NCI-H526 treated with DMSO at 0.1 percent for 48 hours (cell line): ENCODE data around the gene DCC.
"Not testable (repeated sequence)": the region's sequence is repeated elsewhere in the genome, so short reads cannot be mapped to it uniquely, and the experiment has no call there.

Source experiments
- DNase-seq: peaks from one replicate; lab custom pipeline; 2025; lab: John Stamatoyannopoulos, UW

Gene DCC

DNA sequence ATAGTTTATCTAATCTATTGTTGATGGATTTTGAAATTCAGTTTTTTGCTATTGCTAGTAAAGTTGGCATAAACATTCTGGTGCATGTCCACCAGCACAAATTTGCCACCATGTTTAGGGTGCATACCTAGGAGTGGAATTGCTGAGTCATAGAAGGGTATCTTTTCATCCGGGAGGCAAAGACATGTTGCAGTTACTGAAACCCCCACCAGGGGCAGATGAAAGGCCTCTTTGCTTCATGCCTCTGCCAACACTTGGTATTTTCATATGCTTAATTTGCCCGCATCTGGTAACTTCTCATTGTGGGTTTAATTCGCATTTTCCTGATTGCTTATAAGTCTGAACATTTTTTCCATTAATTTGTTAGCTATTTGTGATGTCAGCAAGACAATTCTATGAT, 8.2 kb downstream of the DCC start:
- no peak for DNase-seq

DNA sequence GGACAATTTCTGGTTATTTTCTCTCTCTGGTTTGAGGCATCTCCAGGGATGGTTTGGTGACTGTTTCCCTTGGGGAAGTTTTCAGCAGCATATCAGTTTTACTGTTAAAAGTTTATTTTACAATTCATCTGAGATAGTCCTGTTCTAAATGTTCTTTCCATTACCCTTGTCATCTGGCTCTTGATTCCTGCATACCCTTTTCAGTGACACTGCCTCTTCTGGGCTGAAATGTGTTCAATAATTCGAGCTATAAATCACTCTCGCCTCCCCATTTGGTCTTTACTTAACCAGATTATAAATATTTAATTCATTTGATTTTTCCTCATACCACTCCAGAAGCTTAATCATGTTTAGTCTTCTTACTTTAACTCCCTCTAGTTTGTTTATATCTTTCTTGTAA, 9.5 kb downstream of the DCC start:
- no peak for DNase-seq

DNA sequence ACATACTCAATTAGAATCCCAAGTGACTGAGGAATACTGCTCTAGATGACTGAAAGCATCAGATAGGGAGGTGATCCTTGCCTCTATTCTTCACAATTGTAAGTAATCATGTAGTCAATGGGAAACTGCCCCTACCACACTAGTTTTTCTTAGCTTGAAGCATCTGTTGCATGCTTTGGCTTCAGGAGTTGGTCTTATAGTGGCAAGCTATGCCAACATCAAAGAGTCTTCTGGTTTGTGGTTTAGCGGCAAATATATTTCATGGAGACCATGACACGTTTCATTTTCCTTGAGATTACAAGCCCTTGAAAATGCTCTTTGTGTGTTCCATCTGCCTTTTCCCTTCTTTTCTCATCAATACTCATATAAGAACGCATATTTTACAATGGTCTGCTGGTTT, 12.9 kb downstream of the DCC start:
- no peak for DNase-seq

DNA sequence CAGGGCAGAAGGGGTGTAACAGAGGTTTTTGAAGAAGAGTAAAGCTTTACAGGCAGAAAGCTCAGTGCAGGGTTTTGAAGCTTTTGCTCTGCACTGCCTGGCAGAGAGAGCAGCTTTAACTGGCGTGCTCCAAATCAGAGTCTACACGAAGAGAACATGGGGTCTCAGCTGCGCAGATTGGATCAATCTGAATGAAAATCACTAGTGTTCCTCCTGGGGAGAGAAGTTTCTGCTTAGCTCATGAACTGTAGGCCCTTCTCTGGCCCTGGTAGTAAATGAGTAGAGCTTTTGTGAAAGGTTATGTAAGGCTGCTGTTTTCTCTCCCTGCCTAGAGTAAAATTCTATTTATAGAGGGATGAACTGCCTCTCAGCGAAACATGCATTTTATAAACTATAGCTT, 13.6 kb downstream of the DCC start:
- no peak for DNase-seq

DNA sequence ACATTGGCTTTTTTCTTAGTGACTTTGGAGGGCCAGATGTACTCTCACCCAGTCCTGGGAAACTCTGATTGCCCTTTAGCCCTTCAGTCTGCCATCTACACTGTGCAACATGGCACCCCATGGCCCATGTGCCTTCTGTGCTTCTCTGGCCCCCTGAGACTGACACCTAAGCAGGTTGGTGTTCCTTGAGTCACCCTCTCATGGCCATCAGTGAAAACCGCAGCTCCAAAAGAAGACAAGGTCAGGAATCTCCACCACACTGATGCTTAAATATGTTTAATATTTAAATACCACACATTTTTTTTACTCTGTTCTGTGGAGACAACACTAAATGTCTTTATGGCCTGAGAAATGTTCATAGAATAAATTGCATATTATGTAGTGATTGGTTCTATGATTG, 23.9 kb downstream of the DCC start:
- no peak for DNase-seq

DNA sequence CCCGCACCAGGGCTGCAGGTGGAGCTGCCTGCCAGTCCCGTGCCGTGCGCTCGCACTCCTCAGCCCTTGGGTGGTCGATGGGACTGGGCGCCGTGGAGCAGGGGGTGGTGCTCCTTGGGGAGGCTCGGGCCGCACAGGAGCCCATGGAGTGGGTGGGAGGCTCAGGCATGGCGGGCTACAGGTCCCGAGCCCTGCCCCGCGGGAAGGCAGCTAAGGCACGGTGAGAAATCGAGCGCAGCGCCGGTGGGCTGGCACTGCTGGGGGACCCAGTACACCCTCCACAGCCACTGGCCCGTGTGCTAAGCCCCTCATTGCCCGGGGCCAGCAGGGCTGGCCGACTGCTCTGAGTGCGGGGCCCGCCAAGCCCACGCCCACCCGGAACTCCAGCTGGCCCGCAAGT, 26.9 kb downstream of the DCC start:
- not testable (repeated sequence) for DNase-seq

DNA sequence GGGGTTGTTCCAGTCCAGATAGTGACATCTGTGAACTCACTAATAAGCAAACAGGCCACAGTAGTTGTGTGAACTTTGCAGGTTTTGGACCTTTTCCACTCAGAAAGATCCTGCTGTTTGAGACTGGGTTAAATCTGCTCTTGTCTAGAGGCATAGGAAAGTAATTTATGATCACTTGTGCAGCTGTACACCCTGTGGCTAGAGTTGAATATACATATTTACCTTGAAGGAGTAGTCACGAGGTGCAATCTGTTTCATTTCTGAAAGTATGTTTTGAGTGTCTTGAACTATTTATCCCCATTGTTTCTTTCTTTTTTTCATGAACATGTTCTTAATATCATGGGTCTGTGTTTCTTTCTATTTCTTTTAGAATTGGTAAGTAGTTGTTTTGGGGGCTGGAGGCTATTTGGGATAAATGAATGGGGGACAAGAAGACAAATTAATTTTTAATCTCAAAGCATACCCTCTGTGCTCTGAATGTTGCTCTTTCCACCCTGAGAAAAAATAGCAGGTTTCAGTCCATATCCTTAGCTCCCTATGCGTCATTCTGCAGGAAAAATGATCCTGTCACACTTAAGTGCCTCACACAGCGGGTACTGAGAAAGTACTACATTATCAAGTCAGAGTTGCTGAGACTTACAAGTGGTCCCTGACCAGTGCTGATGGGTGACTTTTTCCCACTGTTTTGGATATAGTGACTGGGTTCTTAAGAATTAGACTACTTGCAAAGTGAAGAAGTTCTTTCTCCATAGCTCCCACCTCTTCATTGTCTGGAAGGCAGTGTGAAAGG, 28.2 kb downstream of the DCC start:
- DNase-seq, result no peak

DNA sequence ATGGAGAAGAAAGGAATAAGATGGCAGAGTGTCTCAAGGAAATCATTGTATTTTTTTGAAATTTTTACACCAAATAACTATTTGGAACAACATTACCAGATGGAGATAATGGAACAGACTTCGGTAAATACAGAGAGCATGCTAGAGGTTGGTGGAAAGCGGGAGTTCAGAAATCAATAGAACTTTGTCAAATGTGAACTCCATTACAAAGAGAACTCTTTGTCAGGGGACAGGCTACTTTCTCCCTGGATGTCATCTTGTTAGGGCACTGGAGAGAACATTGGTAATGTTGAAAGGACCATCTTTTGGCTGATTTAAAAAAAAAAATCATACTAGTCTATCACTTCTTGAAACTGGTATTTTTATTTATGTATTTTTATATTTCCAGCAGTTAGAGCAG, 30.8 kb downstream of the DCC start:
- no peak for DNase-seq

DNA sequence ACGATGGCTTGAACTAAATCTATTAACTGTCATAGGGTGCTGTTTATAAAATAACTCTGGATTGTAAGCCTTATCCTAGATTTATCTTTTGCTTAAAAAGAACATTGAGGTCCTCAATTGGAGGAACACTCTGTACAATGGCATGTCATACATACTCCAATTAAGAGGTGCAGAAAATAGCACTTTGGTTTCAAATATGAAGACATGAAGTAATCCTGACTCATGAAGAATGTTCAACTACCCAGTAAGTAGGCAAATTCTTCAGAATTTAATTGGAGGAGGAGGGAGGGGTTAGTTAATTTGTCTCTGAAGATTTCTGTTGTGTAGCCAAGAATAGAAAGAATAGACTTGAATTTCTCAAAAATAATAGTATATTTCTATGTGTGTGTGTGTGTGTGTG, 36.1 kb downstream of the DCC start:
- no peak for DNase-seq

DNA sequence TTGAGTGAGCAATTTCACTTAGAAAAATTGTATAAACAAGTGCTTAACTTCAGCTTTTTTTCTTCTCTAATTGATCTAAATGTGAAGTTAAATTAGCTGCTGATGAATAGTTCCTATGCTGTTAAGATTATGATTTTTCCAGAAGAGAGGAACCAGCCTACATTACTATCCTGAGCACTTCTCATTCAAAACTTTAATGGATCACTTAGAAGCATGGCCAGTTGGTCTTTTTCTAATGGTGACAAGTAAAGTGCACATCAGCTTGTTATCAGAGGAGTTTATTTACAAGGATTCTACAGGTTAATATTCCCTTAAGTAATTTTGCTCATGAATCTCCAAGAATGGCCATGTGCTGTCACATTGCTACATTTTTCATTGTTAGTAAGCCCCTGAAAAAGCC, 37.1 kb downstream of the DCC start:
- DNase-seq, result no peak

DNA sequence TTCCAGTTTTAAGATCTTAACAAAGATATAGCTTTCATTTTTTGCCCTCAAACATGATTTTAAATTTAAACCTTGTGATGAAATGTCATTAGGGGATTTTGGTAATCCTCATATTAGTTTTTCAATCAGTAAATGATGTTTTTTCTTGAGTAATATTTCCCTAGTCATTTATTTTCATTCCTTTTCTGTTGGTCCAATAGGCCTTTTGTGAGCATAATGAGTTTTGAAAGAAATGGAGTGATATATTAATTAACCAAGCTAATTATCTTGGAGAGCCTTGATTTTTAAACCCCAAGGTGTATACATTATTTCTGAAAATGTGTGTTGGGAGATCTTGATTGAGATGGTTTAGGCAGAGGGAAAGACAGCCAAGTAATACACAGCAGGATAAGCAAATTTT, 46.3 kb downstream of the DCC start:
- no peak for DNase-seq

DNA sequence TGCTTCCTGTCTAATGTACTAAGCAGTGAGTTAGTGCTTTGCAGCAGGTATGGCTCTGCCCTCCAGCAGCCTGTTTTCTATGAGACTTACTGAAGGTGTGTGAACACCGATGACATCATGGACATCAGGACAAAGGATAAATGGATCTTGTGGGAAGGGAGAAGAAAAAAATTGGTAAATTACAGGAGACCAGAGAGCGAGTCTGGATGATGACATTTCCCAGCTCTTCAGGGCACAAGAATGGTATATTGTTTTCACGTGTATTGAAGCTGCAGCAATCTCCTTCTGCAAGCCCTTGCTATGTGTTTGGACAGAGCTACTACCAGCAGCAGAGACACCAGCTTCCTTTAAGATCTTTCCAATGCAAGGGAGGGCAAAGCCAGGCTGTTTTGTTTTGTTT, 47.2 kb downstream of the DCC start:
- no peak for DNase-seq

DNA sequence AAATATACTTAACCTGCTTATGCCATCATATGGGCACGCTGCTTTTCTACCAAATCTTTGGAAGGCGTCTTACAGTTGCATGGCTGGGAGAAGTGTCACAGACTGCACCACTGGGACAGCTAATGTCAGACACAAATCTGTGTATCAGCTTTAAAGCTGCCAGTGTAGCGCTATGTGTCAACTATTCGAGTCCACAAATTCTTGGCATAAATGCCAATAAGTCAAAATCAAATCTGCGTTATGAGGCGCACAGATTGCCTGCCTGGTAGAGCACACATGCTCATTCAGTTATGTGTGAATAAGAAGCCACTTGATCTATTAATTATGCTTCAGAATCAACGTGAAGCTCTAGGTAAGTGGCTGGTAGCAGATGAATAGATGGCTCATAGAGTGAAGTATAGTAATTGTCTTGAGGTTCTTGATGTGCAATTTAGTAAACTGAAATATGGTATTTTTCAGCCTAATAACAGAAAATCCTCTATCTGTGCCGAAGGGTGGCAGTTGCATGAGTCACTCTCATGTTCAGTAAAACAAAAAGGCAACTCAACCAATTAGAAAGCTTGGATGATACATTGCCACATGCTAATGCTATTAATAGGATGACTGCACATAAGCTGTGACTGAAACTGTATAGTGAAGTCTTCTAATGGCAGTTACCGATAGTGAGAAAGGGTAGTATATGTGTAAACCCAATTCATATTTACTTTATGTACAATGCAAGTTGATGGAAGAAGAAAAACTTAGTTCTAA, 52.0 kb downstream of the DCC start:
- no peak for DNase-seq

DNA sequence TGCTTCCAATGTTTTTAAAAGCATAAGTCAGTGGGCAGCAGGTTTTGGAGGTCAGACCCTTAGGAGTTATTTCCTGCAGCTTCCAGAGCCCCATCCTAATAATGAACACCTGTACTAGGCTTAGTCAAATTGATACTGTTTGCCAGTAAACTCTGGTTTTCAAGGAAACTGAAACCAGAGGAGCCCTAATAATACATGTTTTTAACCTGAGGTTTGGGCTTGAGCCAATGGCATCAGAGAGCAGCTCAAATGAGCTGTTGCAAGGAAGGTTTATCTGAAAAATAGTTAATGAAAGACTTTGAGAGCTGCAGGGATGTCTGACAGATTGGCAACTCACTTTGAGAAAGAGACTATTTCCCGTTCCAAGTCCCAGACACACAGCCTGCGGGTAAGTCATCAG, 54.6 kb downstream of the DCC start:
- DNase-seq, result no peak

DNA sequence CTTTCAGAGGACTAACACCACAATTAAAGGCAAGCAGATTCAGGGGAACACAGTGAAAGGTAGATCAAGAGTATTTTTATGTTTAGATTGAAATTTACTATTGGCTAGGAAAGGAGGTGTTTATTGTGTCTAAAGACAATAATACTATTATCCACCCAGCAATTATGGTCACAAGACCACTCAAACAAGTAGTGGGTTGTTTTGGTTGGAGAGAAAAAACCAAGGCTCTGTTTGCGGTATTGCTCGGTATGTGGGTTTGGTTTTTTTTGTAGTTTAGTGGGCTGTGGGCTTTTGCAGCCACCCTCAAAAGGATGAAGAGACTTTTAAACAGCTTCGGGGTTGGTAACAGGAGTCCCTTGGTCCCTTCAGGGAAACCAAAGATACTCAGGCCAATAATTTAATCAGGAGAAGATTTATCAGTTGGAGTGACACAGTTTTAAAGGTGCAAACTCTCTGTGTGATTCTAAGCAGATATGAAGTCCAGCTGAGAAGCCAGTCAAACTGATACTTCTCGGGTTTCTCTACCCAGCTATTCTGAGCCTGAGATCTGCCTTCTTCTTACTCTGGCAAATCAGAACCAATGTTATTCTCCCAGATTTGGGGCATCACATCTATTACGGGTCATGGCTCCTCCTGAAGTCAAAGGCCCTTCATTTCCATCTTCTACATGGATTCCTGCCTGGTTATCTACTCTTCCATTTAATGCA, 55.3 kb downstream of the DCC start:
- no peak for DNase-seq

DNA sequence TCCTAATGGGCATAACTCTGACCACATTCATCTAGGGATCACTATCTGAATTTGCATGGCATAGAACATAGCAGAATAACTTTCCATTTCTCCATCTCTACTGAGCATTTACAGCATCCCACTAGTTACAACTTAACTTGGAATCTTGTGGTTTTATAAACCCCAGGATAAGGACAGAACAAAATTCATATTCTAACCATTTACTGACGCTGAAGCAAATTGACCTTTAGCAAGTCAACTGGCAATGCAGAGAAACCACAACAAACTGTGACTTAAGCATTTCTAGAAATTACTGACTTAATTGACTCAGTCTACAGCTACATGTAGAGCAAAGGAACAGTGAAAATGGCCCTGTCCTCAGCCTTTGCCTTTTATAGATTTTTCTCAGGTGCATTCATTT, 61.2 kb downstream of the DCC start:
- DNase-seq, result no peak

DNA sequence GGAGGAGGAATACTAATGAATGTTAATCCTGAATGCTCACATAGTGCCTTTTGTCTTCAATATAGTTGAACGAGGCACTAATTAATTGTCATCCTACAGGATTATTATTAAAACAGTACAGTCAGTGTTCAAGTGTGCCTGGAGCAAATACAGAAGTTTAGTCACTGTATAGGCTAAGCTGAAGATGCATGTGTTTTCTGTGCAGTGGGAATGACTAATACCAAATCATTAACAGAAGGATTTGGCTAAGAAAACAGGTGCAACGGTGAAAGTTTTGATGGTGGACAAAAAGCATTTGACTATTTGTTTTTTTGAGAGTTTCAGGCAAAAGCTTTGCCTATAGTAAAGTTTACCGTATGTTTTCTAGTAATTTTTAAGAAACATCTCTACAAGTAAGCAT, 62.8 kb downstream of the DCC start:
- DNase-seq, result no peak

DNA sequence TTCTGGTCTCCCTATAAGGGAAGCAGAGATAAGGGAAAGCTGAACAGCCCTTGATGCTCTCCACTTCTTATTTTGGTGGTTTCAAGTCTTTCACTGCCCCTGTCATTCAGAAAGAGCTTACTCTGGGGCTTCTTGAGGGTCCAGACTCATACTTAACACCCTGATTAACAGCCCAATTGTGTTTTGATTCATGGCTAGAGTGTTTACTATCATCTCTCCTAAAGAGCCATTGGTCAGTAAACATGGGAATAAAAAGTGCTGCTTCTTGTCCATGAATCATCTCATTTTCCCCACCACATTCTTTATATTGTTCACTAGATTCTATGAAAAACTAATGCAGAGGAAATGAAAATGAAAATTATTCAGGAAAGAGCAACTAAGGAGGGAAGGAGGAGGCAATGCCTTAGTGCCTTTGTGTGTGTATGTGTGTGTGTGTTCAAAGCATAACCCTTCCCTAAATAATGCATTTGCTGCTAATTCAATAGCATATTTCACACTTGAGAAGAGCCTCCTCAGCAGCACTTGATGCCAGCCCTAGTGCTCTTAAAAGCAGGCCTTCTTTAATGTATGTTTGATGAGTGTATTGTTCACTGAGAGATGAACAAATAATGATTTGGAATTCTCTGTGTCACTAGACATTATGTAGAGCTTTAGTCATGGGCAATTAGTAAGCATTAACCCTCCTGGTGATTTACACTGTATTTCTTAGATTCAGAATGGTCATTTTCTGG, 63.5 kb downstream of the DCC start:
- DNase-seq, result no peak

DNA sequence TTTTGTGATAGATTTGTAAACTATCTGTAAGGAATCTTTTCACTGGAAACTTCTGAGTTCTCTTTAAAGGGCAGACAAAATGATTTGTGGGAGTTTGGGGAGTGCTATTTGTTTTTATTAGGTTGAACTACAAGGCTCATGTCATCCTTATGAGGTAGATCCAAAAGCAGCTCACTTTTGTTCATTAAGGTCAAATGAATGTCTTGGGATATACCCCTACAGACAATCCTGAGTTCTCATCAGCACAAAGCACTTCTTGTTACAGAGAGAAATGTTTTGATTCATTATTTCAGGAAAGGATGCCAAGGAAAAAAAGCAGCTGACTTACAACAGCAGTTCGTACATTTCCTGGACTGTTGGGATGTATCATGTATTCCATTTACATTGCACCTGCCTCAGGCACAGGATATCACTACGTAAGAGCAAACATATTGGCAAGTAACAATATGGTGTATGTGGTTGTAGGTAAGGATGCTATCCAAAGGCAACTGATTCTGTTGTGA, 68.9 kb downstream of the DCC start:
- DNase-seq, result no peak

DNA sequence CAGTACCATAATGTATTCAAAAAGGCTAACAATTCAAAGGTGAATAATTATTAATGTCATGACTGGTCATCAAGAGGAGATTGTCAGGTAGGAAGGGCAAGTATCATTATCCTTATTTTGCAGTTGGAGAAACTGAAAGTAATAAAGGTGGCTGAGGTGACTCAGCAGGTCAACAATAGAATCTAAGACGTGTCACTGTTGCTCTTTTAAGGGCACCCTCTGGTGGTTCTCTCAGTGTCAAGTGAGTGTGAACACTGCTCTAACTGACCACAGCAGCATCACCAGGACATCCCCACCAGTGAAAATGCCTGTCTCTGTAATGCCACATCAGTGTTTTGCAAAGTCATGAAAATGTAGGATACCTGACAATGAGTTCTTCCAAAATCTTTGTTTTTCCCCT, 69.7 kb downstream of the DCC start:
- DNase-seq, result no peak

DNA sequence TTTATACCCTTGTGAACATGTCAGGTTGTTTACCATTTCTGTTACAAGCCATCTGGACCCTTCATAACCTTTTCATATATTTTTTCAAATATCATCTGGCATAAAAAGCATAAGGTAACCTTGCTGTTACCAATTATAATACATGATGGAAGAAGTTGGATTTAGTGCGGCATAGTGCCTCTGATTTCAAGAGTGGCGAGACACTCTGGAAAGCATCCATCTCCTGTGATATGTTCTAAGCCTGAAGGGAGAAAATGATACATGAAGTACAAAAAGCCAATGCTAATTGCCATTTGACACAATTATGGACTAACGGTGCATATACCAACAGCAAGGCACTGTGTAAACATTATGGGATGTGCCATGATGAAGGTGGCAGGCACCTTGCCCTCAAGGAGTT, 75.1 kb downstream of the DCC start:
- DNase-seq, result no peak

DNA sequence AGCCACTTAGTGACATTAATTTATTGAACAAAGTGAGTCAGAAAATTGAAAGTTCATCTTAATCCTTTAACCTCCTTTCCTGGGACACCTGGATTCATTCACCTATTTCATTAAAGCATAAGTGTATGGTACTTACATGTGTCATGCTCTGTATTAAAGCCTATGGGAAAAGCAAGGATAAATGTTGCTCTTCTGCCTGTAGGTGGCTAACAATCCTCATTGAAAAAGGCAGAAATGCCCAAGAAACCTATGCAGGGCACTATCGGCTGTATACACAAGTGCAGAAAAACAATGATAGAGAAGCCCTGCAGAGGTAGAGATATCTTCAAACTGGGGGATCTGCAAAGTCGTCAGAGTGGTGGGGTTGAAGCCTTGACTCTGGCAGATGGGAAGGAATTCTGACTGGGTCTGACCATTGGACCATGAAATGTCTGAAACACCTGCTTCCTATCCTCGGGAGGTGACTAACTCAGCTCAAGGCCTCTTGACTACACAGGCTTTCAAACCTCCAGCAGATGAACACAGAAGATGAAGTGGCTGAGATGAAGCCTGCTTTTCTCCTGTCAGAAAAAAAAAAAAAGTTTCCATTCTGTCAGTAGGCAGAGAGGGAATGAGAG, 83.1 kb downstream of the DCC start:
- no peak for DNase-seq
